A549 treated with ZK216348 at 1 μM for 4 hours (cell line): ENCODE results near the gene OR2A2. TPM values are rescaled to one million over a fixed set of nuclear protein-coding genes. Genes with fewer than 3 reads are reported as not detected.

Experiments used
- total RNA-seq: library from RNA; stranded (reverse); fragments of 200-300 nt; extraction: Qiagen RNA extraction; gene quantifications from 5 replicates; pipeline ENCODE4 v1.2.3, GENCODE V29; 2022; ENCODE audit warnings: low read depth

Gene OR2A2
- total RNA-seq, result not detected in 5 replicates

GRCh38 chr7:144109283-144109682 is at the start of gene OR2A2:
Gene OR2A2, plus strand, starts transcription at chr7:144109583. Its CDS starts 0 bp downstream, at chr7:144109583.

GRCh38 chr7:144069511-144069910 is 39.9 kb upstream of the OR2A2 start, which contains the start of gene OR2A25:
Gene OR2A25, plus strand, starts transcription at chr7:144069811. Its CDS starts 4,409 bp downstream, at chr7:144074220.

GRCh38 chr7:144085978-144086377 is 23.4 kb upstream of the OR2A2 start, which contains the start of gene OR2A12:
Gene OR2A12, plus strand, starts transcription at chr7:144086278. Its CDS starts 8,830 bp downstream, at chr7:144095108.

GRCh38 chr7:144122876-144123275 is 13.5 kb downstream of the OR2A2 start, which contains the start of gene OR2A14:
Gene OR2A14, plus strand, starts transcription at chr7:144123176. Its CDS starts 5,937 bp downstream, at chr7:144129113.

Other genes with a start within 250 kb of the OR2A2 start
- gene TCAF1, start 207.4 kb upstream of the OR2A2 start, total RNA-seq, result 11.8 to 21.6 TPM (median 17.9 TPM) in 5 replicates
- gene OR2F2, start 174.3 kb upstream of the OR2A2 start, total RNA-seq, result not detected in 5 replicates
- not detected in 5 replicates for gene OR2F1, start 154.7 kb upstream of the OR2A2 start, total RNA-seq
- gene OR6B1, start 109.3 kb upstream of the OR2A2 start, total RNA-seq, result not detected in 5 replicates
- gene OR2A5, start 60.6 kb upstream of the OR2A2 start, total RNA-seq, result not detected in 5 replicates
- gene OR2A25, start 39.8 kb upstream of the OR2A2 start, total RNA-seq, result not detected in 5 replicates
- gene OR2A12, start 23.3 kb upstream of the OR2A2 start, total RNA-seq, result not detected in 5 replicates
- gene OR2A14, start 13.6 kb downstream of the OR2A2 start, total RNA-seq, result not detected in 5 replicates
- gene CTAGE4, start 73.9 kb downstream of the OR2A2 start, total RNA-seq, result not detected in 5 replicates
- 0.15 to 0.51 TPM (median 0.33 TPM) in 5 replicates for gene ARHGEF35, start 86.2 kb downstream of the OR2A2 start, total RNA-seq
- not detected in 5 replicates for gene OR2A42, start 130.0 kb downstream of the OR2A2 start, total RNA-seq
- not detected in 5 replicates for gene OR2A7, start 155.2 kb downstream of the OR2A2 start, total RNA-seq
- gene CTAGE8, start 159.7 kb downstream of the OR2A2 start, total RNA-seq, result not detected in 5 replicates
- not detected in 5 replicates for gene OR2A1, start 202.8 kb downstream of the OR2A2 start, total RNA-seq
- 1.6 to 2.7 TPM (median 2.5 TPM) in 5 replicates for gene ARHGEF5, start 245.8 kb downstream of the OR2A2 start, total RNA-seq